GM12878 (cell line): ENCODE results near the gene TRPC6. TPM values are rescaled to one million over a fixed set of nuclear protein-coding genes. Genes with fewer than 3 reads are reported as not detected.

Source experiments
- ATAC-seq: fragments of 200-7000 bp; cut with Tn5 transposase; 3 replicates; pipeline ENCODE4 v1.9.1; 2020; ENCODE audit warnings: mild to moderate bottlenecking, moderate library complexity
- BruUV-seq: library from RNA; stranded (reverse); fragments of 400-500 nt; replicated peaks from 2 replicates; lab custom pipeline; 2021; lab: Mats Ljungman, UMichigan
- CTCF ChIA-PET: fragments of 300-600 bp; sonication (Branson Sonifier 250); formaldehyde crosslinking; extraction: SDS; loops from one replicate; lab custom pipeline; 2021; ENCODE audit warnings: inconsistent platforms; lab: Yijun Ruan, JAX
- POLR2A ChIA-PET: fragments of 350-600 bp; formaldehyde crosslinking; extraction: SDS; loops from one replicate; lab custom pipeline; 2021; ENCODE audit warnings: inconsistent platforms; lab: Charles Lee
- RAD21 ChIA-PET: fragments of 300-600 bp; sonication (Branson Sonifier 250); formaldehyde crosslinking; loops from one replicate; lab custom pipeline; 2023; ENCODE audit warnings: antibody characterized with exemption; ENCODE audit not compliant: unreplicated experiment; lab: Charles Lee
- SMC1A ChIA-PET: fragments of 300-600 bp; sonication (Branson Sonifier 250); formaldehyde crosslinking; loops from one replicate; lab custom pipeline; 2023; ENCODE audit not compliant: unreplicated experiment, uncharacterized antibody; lab: Charles Lee
- DNase-seq: peaks from one replicate; pipeline ENCODE4 v3.0.0-alpha.2; 2011; ENCODE audit warnings: low read depth, low spot score
- FAIRE-seq: peaks from 3 replicates; lab custom pipeline; 2011; peaks lifted over from hg19 to GRCh38; lab: Jason Lieb, UNC
- H2AFZ ChIP-seq: 2 replicates; pipeline ENCODE4 v1.6.0; 2011; ENCODE audit warnings: low read depth, low read length, control low read depth; ENCODE audit not compliant: control insufficient read depth
- H3K27ac ChIP-seq: 2 replicates; pipeline ENCODE4 v1.5.1; 2011; ENCODE audit warnings: control low read depth; ENCODE audit not compliant: control insufficient read depth, insufficient read depth
- H3K27me3 ChIP-seq, 2 experiments: replicated peaks in 1 of 2; 2 replicates each; pipeline versions ENCODE4 v1.6.0 to v1.6.1; 2011; ENCODE audit warnings: low read length in 1 of 2; ENCODE audit not compliant: control insufficient read depth in 2 of 2, insufficient read depth in 2 of 2
- H3K36me3 ChIP-seq, 2 experiments: 2 replicates each; pipeline ENCODE4 v1.5.1; 2011; ENCODE audit warnings: low read length in 1 of 2; ENCODE audit not compliant: control insufficient read depth in 2 of 2, insufficient read depth in 2 of 2
- H3K4me1 ChIP-seq: 2 replicates; pipeline ENCODE4 v1.6.1; 2011; ENCODE audit warnings: mild to moderate bottlenecking, low read length, moderate library complexity, mixed read lengths; ENCODE audit not compliant: control insufficient read depth, insufficient read depth
- H3K4me2 ChIP-seq: 2 replicates; pipeline ENCODE4 v1.6.0; 2011; ENCODE audit warnings: control low read depth; ENCODE audit not compliant: control insufficient read depth, insufficient read depth
- H3K4me3 ChIP-seq: fragments of 200-600 bp; sonication (generic); 2 replicates; pipeline ENCODE4 v1.5.1; 2016
- H3K79me2 ChIP-seq: 2 replicates; pipeline ENCODE4 v1.6.0; 2011; ENCODE audit warnings: low read length; ENCODE audit not compliant: control insufficient read depth, insufficient read depth
- H3K9ac ChIP-seq: 2 replicates; pipeline ENCODE4 v1.8.0; 2011; ENCODE audit warnings: low read length, control low read depth, mixed read lengths; ENCODE audit not compliant: control insufficient read depth, insufficient read depth
- H3K9me3 ChIP-seq: replicated peaks from 3 replicates; pipeline ENCODE4 v1.5.1; 2011; ENCODE audit warnings: mild to moderate bottlenecking, low read length; ENCODE audit not compliant: control insufficient read depth, insufficient read depth
- H4K20me1 ChIP-seq: 2 replicates; pipeline ENCODE4 v1.6.0; 2011; ENCODE audit not compliant: control insufficient read depth, insufficient read depth
- CEBPB ChIP-seq, 2 experiments: fragments of 150-350 bp in 1 of 2; IDR thresholded peaks; 2 replicates each; pipeline ENCODE4 v1.6.1; 2012 to 2014; ENCODE audit warnings: low read depth in 2 of 2, low read length in 2 of 2, borderline replicate concordance in 1 of 2, inconsistent platforms in 1 of 2
- EZH2 ChIP-seq: IDR thresholded peaks from 2 replicates; pipeline ENCODE4 v1.6.1; 2012; ENCODE audit warnings: low read depth, mild to moderate bottlenecking, control low read depth, inconsistent platforms, low read length, borderline replicate concordance; ENCODE audit not compliant: control insufficient read depth
- KLF5 ChIP-seq: fragments of 450-650 bp; IDR thresholded peaks from 2 replicates; pipeline ENCODE4 v1.6.1; 2014; ENCODE audit warnings: mild to moderate bottlenecking; ENCODE audit not compliant: partially characterized antibody
- MYC ChIP-seq: IDR thresholded peaks from 2 replicates; pipeline ENCODE4 v1.6.1; 2011; ENCODE audit warnings: mild to moderate bottlenecking, low read length, moderate library complexity, inconsistent platforms; ENCODE audit not compliant: insufficient read depth, insufficient replicate concordance, insufficient read length, severe bottlenecking
- NFXL1 ChIP-seq: fragments of 450-650 bp; IDR thresholded peaks from 2 replicates; pipeline ENCODE4 v1.6.1; 2017; ENCODE audit warnings: antibody characterized with exemption, mild to moderate bottlenecking, borderline replicate concordance
- NR2F1 ChIP-seq: fragments of 450-650 bp; conservative IDR thresholded peaks from 2 replicates; pipeline ENCODE4 v1.6.1; 2017; ENCODE audit warnings: mild to moderate bottlenecking
- NRF1 ChIP-seq: conservative IDR thresholded peaks from 2 replicates; pipeline ENCODE4 v1.6.1; 2011; ENCODE audit warnings: mild to moderate bottlenecking, low read depth, low read length, improper control_type of control experiment
- PKNOX1 ChIP-seq: fragments of 450-650 bp; IDR thresholded peaks from 2 replicates; pipeline ENCODE4 v1.6.1; 2016; ENCODE audit warnings: mild to moderate bottlenecking
- PML ChIP-seq: IDR thresholded peaks from 2 replicates; pipeline ENCODE4 v1.6.1; 2012; ENCODE audit warnings: low read length, inconsistent platforms
- RFX5 ChIP-seq: IDR thresholded peaks from 2 replicates; pipeline ENCODE4 v1.6.1; 2011; ENCODE audit warnings: low read depth, low read length, improper control_type of control experiment
- SMAD5 ChIP-seq: IDR thresholded peaks from 2 replicates; pipeline ENCODE4 v1.6.1; 2016; ENCODE audit warnings: antibody characterized with exemption, low read depth
- SREBF2 ChIP-seq: IDR thresholded peaks from 2 replicates; pipeline ENCODE4 v1.6.1; 2012; ENCODE audit warnings: mild to moderate bottlenecking, low read length
- STAT1 ChIP-seq: fragments of 450-650 bp; conservative IDR thresholded peaks from 2 replicates; pipeline ENCODE4 v1.6.1; 2014; ENCODE audit warnings: antibody characterized with exemption, mild to moderate bottlenecking
- STAT3 ChIP-seq: IDR thresholded peaks from 2 replicates; pipeline ENCODE4 v1.6.1; 2011; ENCODE audit warnings: low read depth, low read length, improper control_type of control experiment
- SUPT20H ChIP-seq: IDR thresholded peaks from 2 replicates; pipeline ENCODE4 v1.6.1; 2011; ENCODE audit warnings: low read depth, mild to moderate bottlenecking, low read length, moderate library complexity, borderline replicate concordance; ENCODE audit not compliant: control insufficient read depth
- USF2 ChIP-seq: IDR thresholded peaks from 2 replicates; pipeline ENCODE4 v1.6.1; 2011; ENCODE audit warnings: low read depth, low read length, improper control_type of control experiment, borderline replicate concordance
- ZBTB40 ChIP-seq: fragments of 450-650 bp; IDR thresholded peaks from 2 replicates; pipeline ENCODE4 v1.6.1; 2016; ENCODE audit warnings: mild to moderate bottlenecking, moderate library complexity, borderline replicate concordance
- WGBS: methylation state at CpG from one replicate; pipeline ENCODE4 v1.1.6; 2016; ENCODE audit warnings: low lambda C conversion rate; ENCODE audit not compliant: insufficient replicate concordance, insufficient coverage; ENCODE audit errors: missing lambda C conversion rate; 5-methylcytosine and 5-hydroxymethylcytosine counted together
- in situ Hi-C: fragments of 300-500 bp; cut with MboI; formaldehyde crosslinking; loops from 9 replicates; pipeline ENCODE4 v1.14.3; 2018; ENCODE audit warnings: mixed read lengths
- intact Hi-C: fragments of 100-400 bp; cut with micrococcal nuclease; formaldehyde crosslinking; loops from one replicate; pipeline ENCODE4 v1.14.2; 2022; ENCODE audit not compliant: unreplicated experiment
- polyA plus RNA-seq, 11 experiments: library from polyadenylated mRNA; depleted of rRNA in 4 of 11; unstranded in 6 of 11; stranded (reverse) in 5 of 11; fragments of >200 nt; fragmentation: Nextera tagmentation in 4 of 11; fragmentation: Illumina TruSeq in 1 of 11; extraction: Ambion mirVana in 4 of 11; extraction: Trizol in 1 of 11; gene quantifications; 1 replicate in 1 of 11; 2 replicates in 10 of 11; pipeline versions ENCODE4 v1.2.1 to v1.2.3, GENCODE V29; 2011 to 2016; ENCODE audit warnings: inconsistent platforms in 2 of 11, missing spikeins in 2 of 11, low read depth in 1 of 11
- total RNA-seq, 4 experiments: library from RNA; depleted of rRNA in 3 of 4; stranded (reverse); fragments of >200 nt in 3 of 4; fragmentation: Illumina TruSeq in 1 of 4; extraction: Trizol in 1 of 4; gene quantifications; 2 replicates each; pipeline versions ENCODE4 v1.2.1 to v1.2.3, GENCODE V29; 2013 to 2021

TRPC6 gene
- total and polyA plus RNA-seq, 10 of the 15 experiments (the other 5 are each of a cell fraction or from before 2014, with no cell fraction given), result not detected

- SMC1A ChIA-PET, result no interaction called here
Observed at GRCh38 chr11:101458161-101458560, 125.6 kb downstream of the TRPC6 start.

More at GRCh38 chr11:101458161-101458560, 125.6 kb downstream of the TRPC6 start:
- H3K9me3 ChIP-seq, result no peaks in the 10 kb centered on the region
- CTCF ChIA-PET, result interaction anchor here (1.3 to 4.0 kb wide), 5 partner anchors 22 to 548 kb away, joined by 5 to 14 read pairs (median 5); no protein-coding TSS in a partner anchor
- H3K27me3 ChIP-seq, result no peaks in the 10 kb centered on the region
- ATAC-seq (no peak), DNase-seq (no peak), FAIRE-seq (no peak)
- POLR2A ChIA-PET, result no interaction called here
- in situ Hi-C loops, result no loop called here
- no peak overlapping the region for H3K9ac ChIP-seq
- no peak overlapping the region for H3K4me2 ChIP-seq
- H3K79me2 ChIP-seq, result no peaks in the 10 kb centered on the region
- 14% methylated on average over 3 of the region's 3 CpGs for WGBS
- no peaks in the 10 kb centered on the region for H4K20me1 ChIP-seq
- H2AFZ ChIP-seq, result no peak overlapping the region
- BruUV-seq, result no TSS peak
- no peaks in the 10 kb centered on the region for H3K36me3 ChIP-seq
- no peak overlapping the region for H3K27ac ChIP-seq
- no peaks in the 10 kb centered on the region for H3K4me1 ChIP-seq
- intact Hi-C loops, result no loop called here
- no peak overlapping the region for H3K4me3 ChIP-seq
- RAD21 ChIA-PET, result no interaction called here
- TF ChIP-seq RFX5, result no peak
- no peak for TF ChIP-seq CEBPB (IDR thresholded peaks at IDR 0.05; ENCODE audit: borderline replicate concordance in 1 of 2, low read depth in 2 of 2, low read length in 2 of 2)
- TF ChIP-seq SMAD5, result no peak
- no peak for TF ChIP-seq SUPT20H
- TF ChIP-seq PKNOX1, result no peak
- no peak for TF ChIP-seq EZH2
- no peak for TF ChIP-seq NR2F1
- no peak for TF ChIP-seq STAT1
- no peak for TF ChIP-seq SREBF2
- no peak for TF ChIP-seq NRF1
- no peak for TF ChIP-seq MYC
- no peak for TF ChIP-seq NFXL1
- no peak for TF ChIP-seq KLF5
- no peak for TF ChIP-seq ZBTB40
- TF ChIP-seq STAT3, result no peak
- TF ChIP-seq PML, result no peak
- TF ChIP-seq USF2, result no peak
- TF ChIP-seq, all 136 proteins: peak for 0
